ENCODE measurements around the gene GIPR. TPM values are rescaled to one million over a fixed set of nuclear protein-coding genes. Genes with fewer than 3 reads are reported as not detected.

The GIPR gene
- total RNA-seq, 2 donors from 2014 or later, result 29.0 to 74.0 TPM

- no peaks in the 10 kb centered on the region for H3K27me3 Mint-ChIP-seq
- ATAC-seq (no peak), DNase-seq (ENCODE audit: low spot score) (peak; percentile 65)
- peak overlapping the region; percentile 93 to 94 for H3K27ac Mint-ChIP-seq
- H3K36me3 Mint-ChIP-seq, result peaks cover 10% of the 10 kb centered on the region
- peaks cover 40 to 48% of the 10 kb centered on the region in 2 donors for H3K4me1 Mint-ChIP-seq (ENCODE audit: low read depth in 2 of 2)
- H3K4me3 Mint-ChIP-seq, result peak overlapping the region; percentile 92
- peaks cover 4% of the 10 kb centered on the region for H3K9me3 Mint-ChIP-seq
These were observed 27.2 kb upstream of the GIPR start for GRCh38 chr19:45640849-45641273.

GRCh38 chr19:45641274-45642105 lies 26.5 kb upstream of the GIPR start:
- Mint-ChIP-seq H3K36me3 (peaks cover 10% of the 10 kb centered on the region), H3K27me3 (no peaks in the 10 kb centered on the region), H3K4me3 (peak overlapping the region; percentile 92), H3K27ac (peak overlapping the region; percentile 93 to 94), H3K9me3 (peaks cover 4% of the 10 kb centered on the region), H3K4me1 (ENCODE audit: low read depth in 2 of 2) (peaks cover 46 to 54% of the 10 kb centered on the region in 2 donors)
- peak; percentile 95 for DNase-seq (ENCODE audit: low spot score)
- peak; percentile 77 to 82 for ATAC-seq

DNA sequence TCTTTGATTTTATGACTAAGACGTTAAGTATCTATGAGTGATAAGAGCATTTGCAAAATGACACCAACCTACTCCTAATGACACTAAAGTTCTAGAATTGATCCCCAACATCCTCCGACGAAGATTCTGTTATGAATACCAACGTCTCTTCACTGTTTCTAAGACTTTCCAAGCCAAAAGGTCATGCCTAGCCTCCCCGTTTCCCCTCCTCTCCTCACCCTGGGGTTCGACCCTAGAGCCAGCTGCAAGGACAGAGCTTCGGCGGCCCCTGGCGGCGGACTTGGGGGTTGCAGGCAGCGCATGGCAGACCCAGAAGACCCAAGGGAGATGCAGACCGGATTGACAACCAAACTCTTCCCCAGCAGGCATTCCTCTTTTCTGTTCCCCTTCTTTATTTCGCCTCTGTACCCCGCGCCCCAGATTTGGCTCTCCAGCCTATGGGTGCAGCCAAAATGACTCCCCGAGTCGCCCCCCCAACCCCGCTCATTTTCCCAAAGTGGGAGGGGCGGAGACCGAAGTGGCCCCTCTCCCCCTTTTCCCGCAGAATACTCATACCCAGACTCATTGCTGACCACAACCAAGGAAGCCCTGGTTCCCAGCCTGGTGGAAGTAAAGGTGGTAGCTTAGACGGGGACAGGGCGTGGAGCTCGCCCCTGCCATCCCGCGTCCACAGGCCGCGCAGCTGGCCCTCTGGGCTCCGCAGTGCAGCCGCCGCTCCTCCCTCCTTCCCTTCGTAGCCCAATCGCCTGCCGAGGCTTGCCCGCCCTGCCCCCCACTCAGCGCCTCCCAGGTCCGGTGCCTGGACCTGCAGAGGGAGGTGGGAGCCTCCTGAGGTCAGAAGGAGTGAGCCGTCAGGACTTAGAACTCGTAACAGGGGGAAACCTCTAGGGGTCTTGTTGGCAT lies 24.7 kb upstream of the GIPR start:
- Mint-ChIP-seq H3K36me3 (peaks cover 10% of the 10 kb centered on the region), H3K27ac (peak overlapping the region; percentile 93 to 94), H3K4me1 (ENCODE audit: low read depth in 2 of 2) (peaks cover 46 to 56% of the 10 kb centered on the region in 2 donors), H3K27me3 (no peaks in the 10 kb centered on the region), H3K9me3 (peaks cover 4% of the 10 kb centered on the region), H3K4me3 (peak overlapping the region; percentile 83)
- DNase-seq (ENCODE audit: low spot score) (peak; percentile 91), ATAC-seq (peak; percentile 11 to 35)

DNA sequence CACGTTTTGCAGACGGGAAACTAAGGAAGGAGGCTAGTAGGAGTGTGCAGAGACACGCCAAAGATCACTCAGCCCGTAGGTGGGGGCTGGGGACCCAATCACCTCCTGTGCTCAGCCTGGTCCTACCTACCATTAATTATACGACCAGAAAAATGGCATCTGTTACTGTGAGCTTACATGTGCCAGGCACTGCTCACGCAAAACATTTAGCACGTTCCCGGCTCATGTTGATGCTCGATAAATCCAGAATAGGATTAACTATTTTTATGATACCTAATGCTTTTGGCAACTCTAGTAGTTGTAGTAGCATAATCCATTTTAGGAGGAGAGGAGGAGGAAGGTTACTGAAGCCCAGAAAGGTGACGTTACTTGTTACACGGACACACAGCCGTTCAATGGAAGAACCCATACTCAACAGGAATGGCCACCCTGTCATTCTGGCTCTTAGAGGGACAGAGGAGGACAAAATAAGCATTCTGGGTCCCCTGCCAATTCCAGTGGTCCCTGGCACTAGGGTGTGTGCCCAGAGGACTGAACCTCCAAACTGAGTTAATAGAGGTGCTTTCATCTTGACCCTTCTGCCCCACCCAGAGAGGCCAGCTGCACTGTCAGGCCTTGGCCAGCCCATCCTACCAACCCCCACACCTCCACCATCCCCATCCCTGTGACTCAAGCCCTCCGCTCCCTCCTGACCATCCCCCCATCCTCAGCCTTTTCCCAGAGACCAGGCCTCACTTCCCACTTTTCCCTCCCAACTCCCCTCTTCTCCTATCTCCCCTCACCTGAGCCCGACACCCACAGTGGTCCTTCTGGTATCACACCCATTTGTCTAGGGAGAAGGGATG lies 23.9 kb upstream of the GIPR start:
- Mint-ChIP-seq H3K27me3 (no peaks in the 10 kb centered on the region), H3K4me3 (peak overlapping the region; percentile 83), H3K36me3 (peaks cover 10% of the 10 kb centered on the region), H3K27ac (peak overlapping the region; percentile 93 to 94), H3K4me1 (ENCODE audit: low read depth in 2 of 2) (peaks cover 40 to 49% of the 10 kb centered on the region in 2 donors), H3K9me3 (peaks cover 4% of the 10 kb centered on the region)
- no peak for DNase-seq (ENCODE audit: low spot score)
- no peak for ATAC-seq

- Mint-ChIP-seq H3K27me3 (no peaks in the 10 kb centered on the region), H3K36me3 (peaks cover 10% of the 10 kb centered on the region), H3K4me1 (ENCODE audit: low read depth in 2 of 2) (peaks cover 37 to 46% of the 10 kb centered on the region in 2 donors), H3K4me3 (peak overlapping the region; percentile 90), H3K27ac (peak overlapping the region; percentile 69 to 85), H3K9me3 (peaks cover 4% of the 10 kb centered on the region)
- ATAC-seq (no peak), DNase-seq (ENCODE audit: low spot score) (peak; percentile 65)
These were observed 22.9 kb upstream of the GIPR start for GRCh38 chr19:45645068-45645630.

- ATAC-seq (peak; percentile 57 to 69), DNase-seq (ENCODE audit: low spot score) (peak; percentile 90)
- Mint-ChIP-seq H3K36me3 (peaks cover 7% of the 10 kb centered on the region), H3K27ac (peak overlapping the region; percentile 69 to 85), H3K4me1 (ENCODE audit: low read depth in 2 of 2) (peaks cover 31 to 43% of the 10 kb centered on the region in 2 donors), H3K27me3 (no peaks in the 10 kb centered on the region), H3K9me3 (peaks cover 4% of the 10 kb centered on the region), H3K4me3 (peak overlapping the region; percentile 90)
These were observed 22.2 kb upstream of the GIPR start for GRCh38 chr19:45645631-45646344.

- Mint-ChIP-seq H3K4me3 (peak overlapping the region; percentile 90), H3K27ac (peak overlapping the region; percentile 69 to 85), H3K4me1 (ENCODE audit: low read depth in 2 of 2) (peaks cover 25 to 38% of the 10 kb centered on the region in 2 donors), H3K36me3 (peaks cover 2% of the 10 kb centered on the region), H3K27me3 (no peaks in the 10 kb centered on the region), H3K9me3 (peaks cover under 1% of the 10 kb centered on the region)
- DNase-seq (ENCODE audit: low spot score) (no peak), ATAC-seq (no peak)
These were observed 21.7 kb upstream of the GIPR start for GRCh38 chr19:45646345-45646698.

DNA sequence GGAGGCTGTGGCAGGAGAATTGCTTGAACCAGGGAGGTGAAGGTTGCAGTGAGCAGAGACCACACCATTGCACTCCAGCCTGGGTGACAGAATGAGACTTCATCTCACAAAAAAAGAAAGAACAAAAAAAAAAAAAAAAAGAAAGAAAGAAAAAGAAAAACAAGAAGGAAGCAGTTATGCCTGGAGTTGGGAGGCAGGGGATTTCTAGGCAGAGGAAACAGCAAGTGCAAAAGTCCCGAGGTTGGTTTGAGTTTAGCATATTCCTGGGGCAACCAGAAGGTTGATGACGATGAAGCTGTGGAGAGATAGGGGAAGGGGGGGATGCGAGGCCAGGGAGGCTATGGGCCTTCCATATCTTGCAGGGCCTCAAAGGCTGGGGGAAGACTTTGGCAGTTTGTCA lies 17.3 kb upstream of the GIPR start:
- peaks cover 7 to 8% of the 10 kb centered on the region in 2 donors for H3K4me1 Mint-ChIP-seq (ENCODE audit: low read depth in 2 of 2)
- ATAC-seq (no peak), DNase-seq (ENCODE audit: low spot score) (no peak)
- H3K9me3 Mint-ChIP-seq, result no peaks in the 10 kb centered on the region
- H3K27ac Mint-ChIP-seq, result no peak overlapping the region
- H3K4me3 Mint-ChIP-seq, result no peak overlapping the region
- no peaks in the 10 kb centered on the region for H3K36me3 Mint-ChIP-seq
- no peaks in the 10 kb centered on the region for H3K27me3 Mint-ChIP-seq

- ATAC-seq (no peak), DNase-seq (ENCODE audit: low spot score) (no peak)
- Mint-ChIP-seq H3K27me3 (no peaks in the 10 kb centered on the region), H3K27ac (no peak overlapping the region), H3K36me3 (no peaks in the 10 kb centered on the region), H3K4me1 (ENCODE audit: low read depth in 2 of 2) (no peaks in the 10 kb centered on the region), H3K4me3 (no peak overlapping the region), H3K9me3 (no peaks in the 10 kb centered on the region)
These were observed 14.4 kb upstream of the GIPR start for GRCh38 chr19:45653634-45654033.

GRCh38 chr19:45655073-45655472 lies 12.9 kb upstream of the GIPR start:
- Mint-ChIP-seq H3K36me3 (no peaks in the 10 kb centered on the region), H3K27ac (no peak overlapping the region), H3K27me3 (peaks cover 0 to 3% of the 10 kb centered on the region in 2 donors), H3K4me1 (ENCODE audit: low read depth in 2 of 2) (no peaks in the 10 kb centered on the region), H3K4me3 (no peak overlapping the region), H3K9me3 (no peaks in the 10 kb centered on the region)
- no peak for ATAC-seq
- no peak for DNase-seq (ENCODE audit: low spot score)

GRCh38 chr19:45657520-45658167 lies 10.4 kb upstream of the GIPR start:
- DNase-seq (ENCODE audit: low spot score) (no peak), ATAC-seq (no peak)
- H3K9me3 Mint-ChIP-seq, result no peaks in the 10 kb centered on the region
- no peaks in the 10 kb centered on the region for H3K36me3 Mint-ChIP-seq
- H3K4me3 Mint-ChIP-seq, result no peak overlapping the region
- peaks cover 6 to 8% of the 10 kb centered on the region in 2 donors for H3K27me3 Mint-ChIP-seq
- no peak overlapping the region for H3K27ac Mint-ChIP-seq
- H3K4me1 Mint-ChIP-seq (ENCODE audit: low read depth in 2 of 2), result no peaks in the 10 kb centered on the region

- Mint-ChIP-seq H3K4me3 (no peak overlapping the region), H3K27me3 (peaks cover 6 to 8% of the 10 kb centered on the region in 2 donors)
These were observed 8.8 kb upstream of the GIPR start for GRCh38 chr19:45659096-45659729.

More at GRCh38 chr19:45659096-45659729, 8.8 kb upstream of the GIPR start:
- Mint-ChIP-seq H3K4me1 (ENCODE audit: low read depth in 2 of 2) (peaks cover 0 to 5% of the 10 kb centered on the region in 2 donors), H3K9me3 (no peaks in the 10 kb centered on the region), H3K36me3 (no peaks in the 10 kb centered on the region), H3K27ac (no peak overlapping the region)
- ATAC-seq (no peak), DNase-seq (ENCODE audit: low spot score) (no peak)
